Measurements from ENCODE around the gene MACROD2.

The MACROD2 gene

DNA sequence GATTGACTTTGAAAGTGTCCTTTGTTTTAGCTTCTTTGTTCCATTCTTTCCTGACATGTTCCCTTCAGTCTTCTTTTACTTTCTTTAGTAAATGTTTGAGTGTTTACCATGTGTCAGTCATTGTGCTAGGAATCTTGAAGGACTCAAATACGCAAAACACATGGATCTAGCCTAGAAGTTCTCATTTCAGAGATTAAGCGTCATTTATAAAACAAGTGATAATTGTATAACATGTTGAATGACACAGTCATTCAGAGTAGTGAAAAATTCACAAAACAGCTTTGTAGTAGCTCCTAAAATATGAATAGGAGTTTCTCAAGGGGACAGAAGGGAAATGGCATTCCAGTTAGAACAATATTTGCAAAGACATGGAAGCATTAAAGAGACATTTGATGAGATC lies 66.9 kb downstream of the MACROD2 start:
- DNase-seq (ENCODE audit: low read depth in 2 of 2) = no peak

DNA sequence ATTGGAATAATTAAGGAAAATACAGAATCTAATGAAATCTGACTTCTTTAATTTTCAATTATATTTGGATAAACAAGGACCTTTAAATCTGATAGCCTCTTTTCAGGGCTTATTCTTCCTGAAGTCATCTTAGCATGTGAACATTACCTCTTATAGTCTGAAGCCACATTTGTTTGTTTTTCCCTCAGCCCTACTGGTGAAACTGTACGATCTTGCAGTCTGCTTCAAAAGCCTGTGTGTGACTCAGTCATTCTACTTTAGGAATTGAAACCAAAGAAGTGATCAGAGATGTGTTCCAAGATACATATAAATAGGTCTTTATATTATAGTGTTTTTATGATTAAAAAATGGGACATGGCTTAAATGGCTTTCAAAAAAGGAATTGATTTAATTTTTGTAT lies 67.5 kb downstream of the MACROD2 start:
- DNase-seq (ENCODE audit: low read depth in 2 of 2) = no peak

DNA sequence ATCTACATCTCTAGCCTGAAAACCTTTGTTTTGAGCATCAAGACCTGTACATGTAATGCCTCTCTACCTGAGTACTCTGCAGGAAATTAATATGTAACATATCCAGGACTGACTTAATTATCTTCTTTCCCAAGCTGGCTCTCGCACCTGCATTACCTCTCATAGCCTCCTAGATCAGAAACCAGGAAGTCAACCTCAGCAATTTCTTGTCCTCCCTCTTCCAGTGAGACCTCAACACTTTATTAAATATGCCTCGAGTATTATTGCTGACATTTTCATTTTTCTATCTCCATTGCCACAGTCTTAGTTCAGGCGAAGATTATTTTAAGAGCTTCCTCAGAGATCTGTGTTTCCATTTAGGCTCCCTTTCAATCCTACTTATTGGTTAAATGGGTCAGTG lies 69.0 kb downstream of the MACROD2 start:
- no peak for DNase-seq (ENCODE audit: low read depth in 2 of 2)

DNA sequence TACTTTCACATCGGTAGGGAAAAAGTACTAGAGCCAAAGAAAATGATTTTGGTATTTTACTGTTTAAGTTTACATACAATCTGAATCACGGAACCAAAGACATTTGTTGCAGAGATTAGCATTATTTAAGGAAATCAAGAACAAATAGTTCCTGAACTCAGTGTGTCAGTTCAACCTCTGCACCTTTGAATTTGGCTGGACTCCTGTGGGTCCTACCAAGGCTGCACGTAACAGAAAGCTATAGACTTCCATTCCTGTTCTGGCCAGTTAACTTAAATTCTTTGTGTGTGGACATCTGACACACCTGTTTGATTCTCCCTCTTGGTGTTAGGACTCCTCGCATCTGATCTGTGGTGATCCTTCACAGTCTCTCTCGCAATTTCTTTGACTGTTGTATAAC lies 69.6 kb downstream of the MACROD2 start:
- DNase-seq (ENCODE audit: low read depth in 2 of 2) = no peak

DNA sequence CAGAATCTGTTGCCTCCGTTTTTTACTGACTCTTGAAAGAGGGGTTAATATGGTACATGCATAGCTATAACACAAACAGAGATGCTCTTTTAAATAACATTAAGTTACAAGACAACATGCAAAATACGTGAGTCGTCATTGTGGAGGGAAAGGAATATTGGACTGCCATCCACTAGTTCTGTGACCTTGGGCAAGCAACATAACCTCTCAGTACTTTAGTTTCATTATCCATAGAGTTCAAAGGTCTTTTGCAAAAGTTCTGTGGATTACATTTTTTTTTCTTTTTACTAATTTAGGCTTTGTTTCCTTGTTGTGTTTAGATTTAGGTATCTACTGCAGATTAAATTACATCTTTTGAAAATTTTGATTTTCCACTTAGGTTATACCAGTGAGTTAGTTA lies 70.5 kb downstream of the MACROD2 start:
- no peak for DNase-seq (ENCODE audit: low read depth in 2 of 2)

DNA sequence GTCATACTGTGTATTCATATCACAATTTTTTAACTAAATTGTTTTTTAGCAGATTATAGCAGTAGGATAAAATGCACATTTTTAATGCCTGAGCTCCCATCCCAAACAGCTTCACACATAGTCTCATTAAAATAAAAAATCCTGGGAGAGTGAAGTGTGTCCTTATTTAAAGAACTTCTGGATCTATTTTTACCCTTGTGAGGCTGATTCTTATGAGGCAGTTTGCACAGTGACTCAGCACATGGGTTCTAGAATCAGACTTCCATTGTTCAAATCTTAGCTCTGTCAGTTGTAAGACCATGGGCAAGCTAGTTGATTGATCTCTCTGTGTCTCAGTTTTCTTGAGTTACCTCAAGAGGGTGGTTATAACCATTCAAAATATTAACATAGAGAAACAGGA lies 72.3 kb downstream of the MACROD2 start:
- DNase-seq (ENCODE audit: low read depth in 2 of 2) = no peak

DNA sequence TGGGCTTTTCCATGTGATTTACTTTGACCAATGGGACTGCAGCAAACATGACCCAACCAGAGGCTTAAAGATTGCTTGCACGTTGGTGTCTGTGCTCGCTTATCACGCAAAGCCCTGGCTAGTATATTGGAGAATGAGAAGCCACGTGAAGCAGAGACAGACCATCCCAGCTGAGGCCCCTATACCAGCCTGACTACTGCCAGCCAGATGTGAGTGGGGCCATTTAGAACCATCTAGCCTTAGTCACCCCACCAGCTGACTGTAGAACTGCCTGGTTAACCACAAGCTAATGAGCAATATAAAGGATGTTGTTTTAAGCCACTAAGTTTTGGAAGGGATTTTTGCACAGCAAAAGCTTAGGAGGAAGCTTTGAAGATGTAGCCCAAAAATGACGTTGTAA lies 74.5 kb downstream of the MACROD2 start:
- DNase-seq (ENCODE audit: low read depth in 2 of 2) = no peak

DNA sequence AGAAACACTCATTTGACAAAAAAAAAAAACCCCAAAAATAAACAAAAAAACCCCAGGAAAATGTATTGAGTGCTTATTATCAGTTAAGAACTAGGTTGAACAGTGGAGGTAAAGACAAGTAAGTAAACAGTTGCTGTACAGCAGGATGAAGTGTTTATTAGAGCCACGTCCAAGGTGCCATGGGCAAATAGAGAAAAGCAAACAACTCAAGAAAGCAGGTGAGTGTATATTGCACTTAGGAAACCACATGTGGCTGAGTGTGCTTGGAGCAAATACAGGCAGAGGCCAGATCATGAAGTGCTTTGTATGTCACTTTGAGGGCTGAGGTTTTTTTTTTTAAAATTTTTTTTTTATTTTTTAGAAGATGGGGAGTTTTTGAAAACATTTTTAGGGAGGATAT lies 98.3 kb downstream of the MACROD2 start:
- DNase-seq (ENCODE audit: low read depth in 2 of 2) = no peak

DNA sequence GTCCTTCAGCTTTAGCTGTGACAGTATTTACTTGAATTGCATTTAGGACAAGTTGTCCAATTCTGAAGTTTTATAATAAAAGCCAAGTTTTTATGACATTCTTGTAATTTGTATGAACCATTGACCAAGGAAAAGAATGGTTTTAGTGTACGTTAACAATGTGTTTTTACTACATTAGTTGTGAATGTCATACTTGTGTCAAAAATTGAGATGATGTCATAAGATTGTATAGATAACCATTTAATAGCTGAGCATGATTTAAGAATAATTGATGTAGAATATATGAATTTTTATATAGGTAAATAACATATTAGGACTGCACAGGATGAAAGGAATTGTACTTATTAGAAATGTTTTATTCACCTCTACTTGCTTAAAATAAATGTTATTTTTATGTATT lies 102.9 kb downstream of the MACROD2 start:
- no peak for DNase-seq (ENCODE audit: low read depth in 2 of 2)

DNA sequence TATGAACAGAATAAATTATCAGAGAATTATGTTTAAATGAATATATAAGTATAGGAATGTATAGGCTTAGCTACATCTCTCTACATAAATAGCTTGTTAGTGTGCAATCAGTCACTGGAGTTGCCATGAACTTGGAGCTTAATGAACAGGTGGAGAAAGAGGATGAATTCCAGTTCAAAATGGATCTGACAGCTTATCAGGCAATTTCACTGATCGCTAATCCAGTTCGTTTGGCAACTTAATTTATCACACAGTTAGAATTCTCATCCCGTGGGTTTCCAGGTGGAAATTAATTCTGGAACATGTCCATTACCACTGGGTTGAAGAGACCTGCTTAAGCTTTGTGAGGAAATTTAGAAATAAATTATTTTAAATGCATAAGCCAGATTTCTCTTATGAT lies 118.1 kb downstream of the MACROD2 start:
- no peak for DNase-seq (ENCODE audit: low read depth in 2 of 2)

DNA sequence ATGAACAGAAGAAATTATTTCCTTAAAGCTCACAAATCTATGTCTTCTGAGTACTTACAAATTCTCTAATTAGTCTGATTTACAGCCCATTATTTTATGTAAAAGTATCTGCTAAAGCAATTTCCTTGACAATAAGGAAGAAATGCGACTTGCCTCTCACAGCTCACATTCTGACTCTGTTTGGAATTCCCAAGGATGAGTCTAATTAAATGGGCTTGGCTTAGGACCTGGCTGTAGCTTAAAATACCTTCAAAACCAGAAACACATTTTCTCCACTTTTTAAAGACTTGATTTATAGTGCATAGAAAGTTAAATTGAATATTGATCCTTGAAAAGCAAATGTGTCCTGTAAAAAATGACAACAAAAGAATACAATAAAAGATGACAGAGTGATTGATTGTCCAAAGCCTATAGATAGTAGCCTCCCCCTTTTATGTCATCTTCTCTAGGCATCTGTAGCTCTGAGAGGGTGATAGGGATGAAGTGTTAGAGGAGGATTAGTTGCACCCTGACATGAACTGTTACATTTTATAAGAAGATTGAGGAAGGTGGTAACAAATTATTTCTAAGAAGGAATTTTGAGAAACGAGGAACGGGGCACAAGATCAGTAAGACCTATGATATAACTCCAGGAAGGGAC lies 118.9 kb downstream of the MACROD2 start:
- DNase-seq (ENCODE audit: low read depth in 2 of 2) = no peak

DNA sequence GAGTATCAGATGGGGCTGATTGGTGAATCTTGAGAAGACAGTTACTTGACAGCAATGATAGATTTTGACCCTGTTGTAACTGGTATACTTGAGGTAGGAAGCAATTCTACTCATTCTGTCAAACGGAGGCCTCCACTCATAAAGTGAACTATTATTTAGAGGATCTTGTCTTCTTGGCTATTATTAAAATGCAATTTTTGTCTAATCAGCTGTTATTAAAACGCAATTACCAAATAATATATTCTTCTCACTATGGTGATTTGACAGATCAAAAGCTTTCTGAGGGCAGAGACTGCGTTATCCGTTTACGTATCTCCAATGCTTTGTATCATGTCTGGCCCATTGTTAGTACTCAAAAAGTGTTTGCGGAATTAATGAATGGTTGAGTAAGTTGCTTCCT lies 120.7 kb downstream of the MACROD2 start:
- DNase-seq (ENCODE audit: low read depth in 2 of 2) = no peak

DNA sequence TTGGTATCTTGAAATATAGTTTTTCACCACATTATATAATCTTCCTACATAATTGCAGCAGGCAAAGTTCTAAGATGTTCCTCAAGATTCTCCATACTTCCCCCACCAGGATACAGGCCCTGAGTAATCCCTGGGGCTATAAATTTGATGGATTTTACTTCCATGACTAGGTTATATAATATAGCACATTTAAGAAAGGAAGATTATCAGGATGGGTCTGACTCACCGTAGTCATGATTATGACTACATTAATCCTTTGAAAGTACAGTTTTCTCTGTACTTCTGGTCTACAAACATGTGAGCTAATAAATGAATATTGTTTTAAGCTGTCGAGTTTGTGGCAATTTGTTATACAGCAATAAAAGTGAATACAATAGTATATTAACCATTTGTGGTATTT lies 122.5 kb downstream of the MACROD2 start:
- no peak for DNase-seq (ENCODE audit: low read depth in 2 of 2)

DNA sequence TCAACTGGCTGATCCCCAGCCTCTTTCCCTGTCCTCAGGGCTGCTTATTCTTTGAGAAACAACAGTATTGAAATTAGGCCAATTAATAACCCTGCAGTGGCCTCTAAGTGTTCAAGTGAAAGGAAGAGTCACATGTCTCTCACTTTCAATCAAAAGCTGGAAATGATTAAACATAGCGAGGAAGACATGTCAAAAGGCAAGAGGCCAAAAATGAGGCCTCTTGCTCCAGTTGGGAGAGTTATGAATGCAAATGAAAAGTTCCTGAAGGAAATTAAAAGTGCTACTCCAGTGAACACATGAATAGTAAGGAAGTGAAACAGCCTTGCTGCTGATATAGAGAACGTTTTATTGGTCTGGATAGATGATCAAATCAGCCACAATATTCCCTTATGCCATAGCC lies 131.5 kb downstream of the MACROD2 start:
- DNase-seq (ENCODE audit: low read depth in 2 of 2) = no peak

DNA sequence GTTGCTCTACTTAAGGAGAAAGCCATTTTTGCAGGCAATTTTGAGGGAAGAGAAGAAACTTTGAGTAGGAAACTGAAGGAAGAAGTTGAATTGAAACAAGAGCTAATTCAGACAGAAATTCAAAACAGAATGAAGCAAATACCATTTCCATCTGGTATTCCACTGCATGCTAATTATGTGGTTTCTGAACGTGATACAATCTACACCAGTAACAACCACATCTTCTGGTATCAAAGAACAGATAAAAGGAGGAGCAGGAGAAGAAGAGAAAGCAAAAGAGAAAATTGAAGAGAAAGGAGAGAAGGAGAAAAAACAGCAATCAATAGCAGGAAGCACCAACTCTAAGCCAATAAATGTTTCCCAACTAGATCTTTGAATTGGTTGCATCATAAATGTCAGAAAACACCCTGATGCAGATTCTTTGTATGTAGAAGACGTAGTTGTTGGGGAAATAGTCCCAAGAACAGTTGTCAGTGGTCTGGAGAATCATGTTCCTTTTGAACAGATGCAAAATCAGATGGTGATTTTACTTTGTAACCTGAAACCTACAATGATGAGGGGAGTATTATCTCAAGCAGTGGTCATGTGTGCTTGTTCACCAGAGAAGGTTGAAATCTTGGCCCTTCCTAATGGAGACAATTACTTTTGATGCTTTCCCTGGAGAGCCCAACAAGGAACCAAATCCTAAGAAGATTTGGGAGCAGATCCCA lies 132.4 kb downstream of the MACROD2 start:
- DNase-seq (ENCODE audit: low read depth in 2 of 2) = no peak

DNA sequence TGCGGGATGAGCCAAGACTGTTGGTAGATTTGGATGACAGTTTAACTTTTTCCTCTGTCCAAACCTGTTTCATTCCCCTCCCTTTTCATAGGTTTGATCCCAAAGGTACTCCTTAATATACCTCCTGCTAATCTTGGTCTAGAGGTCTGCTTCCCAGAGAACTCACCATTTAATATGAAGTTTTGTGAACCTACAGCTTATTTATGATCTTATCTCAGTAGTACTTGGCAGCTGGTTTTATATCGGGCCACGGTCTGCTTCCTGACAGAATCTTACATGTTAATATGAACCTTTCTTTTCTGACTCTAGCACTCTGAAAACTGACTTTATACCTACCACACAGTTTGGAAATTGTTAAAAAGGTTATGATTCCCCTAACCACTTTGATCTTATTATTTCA lies 138.7 kb downstream of the MACROD2 start:
- no peak for DNase-seq (ENCODE audit: low read depth in 2 of 2)

DNA sequence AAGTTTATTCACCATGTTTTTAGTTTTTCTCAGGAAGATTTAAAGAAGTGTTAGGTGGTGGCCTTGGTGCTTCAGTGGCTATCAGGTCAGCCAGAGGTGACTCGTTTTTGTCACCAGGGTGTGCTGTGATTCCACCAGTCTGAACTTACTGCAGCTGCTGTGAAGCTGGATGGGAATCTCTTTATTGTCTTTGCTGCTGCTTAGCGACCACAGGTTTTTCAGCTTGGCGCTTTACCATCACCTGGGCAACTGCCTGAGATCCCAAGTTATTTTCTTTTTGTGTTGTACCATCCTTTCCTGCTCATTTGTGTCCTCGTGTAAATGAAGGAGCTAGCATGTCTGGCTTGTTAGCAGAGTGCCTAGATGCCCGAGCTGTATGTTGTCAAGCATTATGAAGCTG lies 146.9 kb downstream of the MACROD2 start:
- no peak for DNase-seq (ENCODE audit: low read depth in 2 of 2)

DNA sequence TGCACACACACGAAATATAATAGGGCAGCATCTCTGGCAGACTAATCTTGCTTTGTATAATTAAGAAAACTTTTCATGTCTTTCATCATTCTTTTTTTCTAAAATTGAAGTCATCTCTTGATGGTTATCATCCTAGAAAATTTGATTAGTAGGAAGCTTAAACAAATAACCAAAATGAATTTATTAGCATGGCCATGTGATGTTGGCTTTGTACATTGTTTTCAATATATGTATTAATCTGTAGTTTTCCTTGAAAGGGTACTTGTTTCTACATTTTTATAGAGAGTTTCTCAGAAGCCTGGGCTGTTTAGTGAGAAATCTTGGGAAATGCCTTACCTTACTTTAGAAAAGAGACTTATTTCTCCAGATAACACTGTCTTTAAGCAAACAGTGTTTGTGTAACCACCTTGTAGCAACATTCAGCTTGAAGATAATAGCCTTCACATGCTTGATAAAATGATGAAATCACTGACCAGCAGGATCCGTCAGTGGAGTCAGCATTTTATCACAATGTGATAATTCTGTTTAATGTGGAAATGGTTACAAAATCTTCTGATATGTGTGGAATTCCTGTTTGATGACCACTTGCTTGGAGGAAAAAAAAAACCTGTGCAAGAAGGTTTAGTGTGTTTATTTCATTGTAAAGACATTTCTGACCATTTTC lies 147.8 kb downstream of the MACROD2 start:
- no peak for DNase-seq (ENCODE audit: low read depth in 2 of 2)

DNA sequence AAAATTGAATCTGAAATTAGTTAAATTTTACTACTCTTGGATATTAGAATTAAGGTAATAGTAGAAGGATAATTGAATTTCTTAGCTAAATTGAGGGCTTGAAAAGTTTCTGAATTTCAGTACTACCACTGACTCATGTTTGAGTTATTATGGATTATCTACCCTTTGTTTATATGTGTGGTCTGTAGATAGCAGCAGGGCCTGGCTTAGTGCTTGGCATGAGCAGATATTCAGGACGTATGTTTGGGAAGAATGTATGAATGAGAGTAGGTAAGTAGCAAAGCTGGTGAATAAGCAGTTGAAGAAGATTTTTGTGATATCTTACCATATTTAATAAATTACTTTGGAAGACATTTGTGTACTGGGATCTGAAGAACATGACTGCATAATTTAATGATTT lies 152.7 kb downstream of the MACROD2 start:
- DNase-seq (ENCODE audit: low read depth in 2 of 2) = no peak

DNA sequence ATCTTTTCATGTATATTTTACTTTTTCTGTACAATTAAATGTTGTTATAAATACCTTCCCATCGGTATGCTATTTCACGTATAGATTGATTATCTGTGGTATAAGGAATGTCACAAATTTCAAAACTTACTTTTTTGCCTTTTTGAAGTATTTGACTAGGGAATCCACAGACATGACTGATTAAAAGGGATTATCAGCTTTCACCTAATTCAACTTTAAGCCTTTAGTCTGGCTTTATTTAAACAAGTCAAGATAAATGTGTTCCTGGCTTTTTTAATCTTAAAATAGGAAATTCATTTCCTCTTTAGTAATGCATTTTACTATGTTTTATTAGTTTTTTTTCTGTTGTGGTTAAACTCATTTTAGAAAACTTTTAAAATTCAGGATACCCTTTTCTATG lies 160.0 kb downstream of the MACROD2 start:
- no peak for DNase-seq (ENCODE audit: low read depth in 2 of 2)

DNA sequence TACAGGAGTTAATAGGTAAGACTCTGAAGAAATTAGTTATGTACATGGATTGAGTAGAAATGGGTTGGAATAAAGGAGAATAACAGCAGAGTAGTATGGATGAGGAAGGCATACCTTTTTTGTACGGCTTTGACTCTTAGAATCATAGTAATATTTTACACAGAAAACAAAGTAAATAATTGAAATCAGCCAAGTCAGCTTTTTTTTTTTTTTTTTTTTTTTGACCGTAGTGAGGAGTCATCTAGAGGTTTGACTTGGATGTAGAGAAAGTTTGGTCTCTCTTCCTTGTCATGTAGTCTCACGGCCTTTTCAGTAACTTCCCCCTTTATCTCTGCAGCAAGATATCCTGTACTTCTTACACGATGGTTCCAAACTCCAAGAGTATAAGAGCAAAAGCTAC lies 183.2 kb downstream of the MACROD2 start:
- no peak for DNase-seq (ENCODE audit: low read depth in 2 of 2)

DNA sequence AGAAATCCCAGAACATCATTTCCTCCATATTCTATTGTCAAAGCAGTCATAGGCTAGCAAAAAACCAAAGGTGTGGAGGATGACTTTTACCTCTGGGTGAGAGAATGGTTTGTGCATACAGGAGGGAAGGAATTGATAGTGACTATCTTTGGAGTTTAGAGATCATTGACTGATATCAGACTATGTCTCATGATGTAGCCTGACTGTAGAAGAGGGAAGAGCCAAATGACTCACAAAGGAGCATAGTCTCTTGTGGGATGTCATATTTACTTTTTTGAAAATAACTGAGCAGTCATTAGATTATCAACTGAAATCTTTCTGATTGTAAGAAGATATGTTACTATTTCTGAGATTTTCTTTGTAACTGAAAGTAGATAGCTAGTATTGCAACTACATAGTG lies 183.6 kb downstream of the MACROD2 start:
- no peak for DNase-seq (ENCODE audit: low read depth in 2 of 2)

DNA sequence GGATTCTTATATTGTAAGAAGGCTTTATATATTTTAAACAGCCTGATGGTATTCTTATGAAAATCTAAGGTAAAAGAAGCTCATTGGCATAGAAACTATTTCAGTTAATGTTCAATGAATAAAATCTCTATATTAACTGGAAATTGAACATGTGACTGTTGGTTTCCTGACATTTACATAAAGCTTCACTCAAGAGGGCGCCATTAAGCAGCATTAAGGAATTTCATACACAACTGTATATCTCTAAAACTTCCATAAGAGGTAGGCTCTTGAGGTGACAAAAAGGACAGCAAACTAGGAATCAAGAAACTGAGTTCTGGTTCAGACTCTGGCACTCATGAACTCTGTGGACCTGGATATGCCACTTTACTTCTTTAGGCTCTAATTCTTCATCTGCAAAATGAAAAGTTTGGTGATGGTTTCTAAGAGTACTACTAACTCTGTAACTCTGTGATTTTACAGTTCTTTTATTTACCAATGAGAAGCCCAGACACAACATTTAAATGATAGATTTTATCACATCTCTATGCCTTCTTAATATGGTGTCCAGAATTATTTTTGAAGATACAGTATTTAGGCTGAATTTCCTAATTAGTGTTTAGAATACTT lies 194.6 kb downstream of the MACROD2 start:
- no peak for DNase-seq (ENCODE audit: low read depth in 2 of 2)
